Measurements from ENCODE around the gene SLC66A2. TPM values are rescaled to one million over a fixed set of nuclear protein-coding genes. Genes with fewer than 3 reads are reported as not detected.

SLC66A2 gene
- 16.9 and 18.4 TPM in 2 replicates for total RNA-seq (2014; rRNA removed; shearing (Covaris generic))

DNA sequence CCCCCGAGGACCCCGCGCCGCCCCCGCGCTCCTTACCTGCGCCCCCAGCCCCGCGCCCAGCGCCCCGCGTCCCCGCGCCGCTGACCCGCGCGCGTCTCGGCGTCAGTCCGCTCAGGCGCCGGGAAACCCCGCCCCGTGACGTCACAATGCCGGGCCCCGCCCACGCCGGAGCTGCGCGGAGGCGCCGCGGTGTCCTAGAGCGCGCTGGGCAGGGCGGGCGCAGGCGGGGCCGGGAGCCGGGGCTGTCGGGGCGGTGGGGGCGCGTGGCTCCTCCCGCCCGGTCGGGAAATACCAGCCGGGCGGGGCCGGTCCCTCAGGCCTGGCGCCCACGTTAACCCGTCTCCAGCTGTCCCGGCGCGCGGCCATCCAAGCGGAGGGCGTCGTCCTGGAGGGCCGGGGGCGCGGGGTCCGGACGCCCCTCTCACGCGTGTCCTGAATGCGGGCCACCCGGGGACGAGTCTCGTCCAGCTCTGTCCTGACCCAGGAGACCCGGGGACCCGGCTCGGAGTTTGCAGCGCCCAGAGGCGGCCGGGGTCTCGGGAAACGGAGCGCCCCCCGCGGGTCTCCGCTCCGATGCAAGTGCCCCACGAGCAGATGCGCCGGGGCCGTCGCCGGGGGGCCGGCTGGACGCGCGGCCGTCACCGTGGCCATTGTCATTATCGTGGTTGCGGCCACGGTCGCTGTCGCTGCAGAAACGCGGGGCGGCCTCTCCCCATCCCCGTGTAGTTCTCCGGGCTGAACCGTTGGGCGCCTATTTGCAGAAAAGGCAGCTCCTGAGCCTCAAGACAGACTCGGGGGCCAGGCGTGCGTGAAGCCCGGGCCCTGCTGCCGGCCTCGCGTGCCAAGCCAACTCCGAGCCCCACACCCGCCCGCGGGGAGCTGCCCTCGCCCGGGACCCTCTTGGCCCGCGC is at the start of gene SLC66A2:
SLC66A2 (minus strand) TSS at position 109 of the 911 bp plus-strand sequence. CDS start 727 bp downstream, outside the sequence.

DNA sequence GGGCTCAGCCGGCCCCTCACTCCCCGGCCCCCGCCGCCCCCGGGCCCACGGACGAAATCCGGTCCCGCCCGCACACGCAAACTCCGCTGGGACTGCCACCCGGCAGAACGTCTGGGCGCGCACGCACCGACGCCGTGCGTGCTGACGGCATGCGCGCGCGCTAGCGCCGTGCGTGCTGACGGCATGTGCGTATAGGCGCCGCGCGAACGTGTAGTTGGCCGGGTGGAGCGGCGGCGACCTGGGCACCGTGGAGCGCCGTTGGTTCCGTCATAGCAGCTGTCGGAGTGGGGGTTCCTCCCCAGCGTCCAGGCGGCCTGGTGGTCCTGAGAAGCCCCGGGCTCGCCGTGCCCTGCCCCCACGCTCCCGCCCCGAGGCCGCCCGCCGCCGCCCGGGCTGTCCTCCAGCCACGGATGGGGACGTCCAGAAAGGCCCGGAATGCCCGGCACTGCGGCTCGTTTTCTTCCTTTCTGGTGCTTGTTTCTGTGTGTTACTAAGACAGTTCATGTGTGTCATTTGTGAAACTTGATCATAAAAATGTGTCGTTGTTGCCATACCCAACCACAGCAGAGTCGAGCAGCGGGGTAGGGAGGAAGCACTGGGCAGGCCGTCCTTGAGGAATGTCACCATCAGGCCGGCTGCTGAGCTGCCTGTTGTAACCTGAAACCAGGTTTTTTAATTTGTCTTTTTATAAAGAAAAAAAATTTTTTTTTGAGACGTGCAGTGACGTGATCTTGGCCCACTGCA is 37.2 kb upstream of the SLC66A2 start, which contains the start of gene TXNL4A:
TXNL4A (minus strand) TSS at position 113 of the 744 bp plus-strand sequence. CDS start 171 bp downstream, outside the sequence.

GRCh38 chr18:79964330-79965118 is 13.1 kb upstream of the SLC66A2 start, which contains the start of gene HSBP1L1:
Gene HSBP1L1 (plus strand): TSS chr18:79964643. CDS start chr18:79964736, 93 bp downstream.

Other genes starting within 250 kb of the SLC66A2 start
- not detected in 2 replicates for gene KCNG2, start 153.7 kb downstream of the SLC66A2 start, total RNA-seq (2014; rRNA removed; shearing (Covaris generic))
- gene HSBP1L1, start 13.0 kb upstream of the SLC66A2 start, total RNA-seq (2014; rRNA removed; shearing (Covaris generic)): not detected in 2 replicates
- 68.0 and 75.9 TPM in 2 replicates for gene TXNL4A, start 36.9 kb upstream of the SLC66A2 start, total RNA-seq (2014; rRNA removed; shearing (Covaris generic))
- gene RBFA, start 82.8 kb upstream of the SLC66A2 start, total RNA-seq (2014; rRNA removed; shearing (Covaris generic)): 35.0 and 42.6 TPM in 2 replicates
- gene ADNP2, start 157.6 kb upstream of the SLC66A2 start, total RNA-seq (2014; rRNA removed; shearing (Covaris generic)): 17.5 and 18.7 TPM in 2 replicates